GM10248 (cell line): ENCODE measurements around the gene POU6F2.

ENCODE experiments used
- CTCF ChIA-PET: fragments of 300-600 bp; sonication (Branson Sonifier 250); formaldehyde crosslinking; extraction: SDS; loops from one replicate; lab custom pipeline; 2021; ENCODE audit warnings: antibody characterized with exemption; lab: Yijun Ruan, JAX
- POLR2A ChIA-PET: fragments of 350-650 bp; sonication (Branson Sonifier 250); formaldehyde crosslinking; extraction: SDS; loops from one replicate; lab custom pipeline; 2020; ENCODE audit warnings: antibody characterized with exemption; lab: Yijun Ruan, JAX
- DNase-seq: peaks from one replicate; pipeline ENCODE4 v3.0.0; 2012; ENCODE audit errors: extremely low spot score
- TF ChIP-seq, protein P1 (sequence below): IDR thresholded peaks from 2 replicates; pipeline ENCODE4 v1.5.1; 2012; ENCODE audit warnings: mild to moderate bottlenecking, low read depth; ENCODE audit errors: extremely low read depth, missing control alignments, control extremely low read depth

Gene POU6F2

DNA sequence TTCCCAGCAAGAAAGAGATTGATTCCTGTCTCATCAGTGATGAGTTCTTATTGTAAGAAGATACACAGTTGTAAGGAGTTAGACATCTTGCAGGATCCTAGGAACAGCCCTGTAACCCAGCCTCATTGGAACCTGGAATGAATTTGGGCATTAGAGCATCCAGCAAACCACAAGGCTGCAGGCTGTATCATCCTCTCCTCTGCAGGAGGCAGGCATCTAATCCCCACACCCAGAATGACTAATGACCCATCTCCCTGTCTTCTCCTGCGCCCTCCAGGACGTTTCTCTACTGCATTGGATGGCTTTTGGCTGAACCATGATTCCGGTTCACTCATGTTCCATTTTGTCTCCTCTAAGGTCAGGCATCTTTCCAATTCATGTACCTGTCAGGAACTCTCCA lies 233.9 kb downstream of the POU6F2 start:
- no peak for DNase-seq
- TF ChIP-seq, protein P1, sequence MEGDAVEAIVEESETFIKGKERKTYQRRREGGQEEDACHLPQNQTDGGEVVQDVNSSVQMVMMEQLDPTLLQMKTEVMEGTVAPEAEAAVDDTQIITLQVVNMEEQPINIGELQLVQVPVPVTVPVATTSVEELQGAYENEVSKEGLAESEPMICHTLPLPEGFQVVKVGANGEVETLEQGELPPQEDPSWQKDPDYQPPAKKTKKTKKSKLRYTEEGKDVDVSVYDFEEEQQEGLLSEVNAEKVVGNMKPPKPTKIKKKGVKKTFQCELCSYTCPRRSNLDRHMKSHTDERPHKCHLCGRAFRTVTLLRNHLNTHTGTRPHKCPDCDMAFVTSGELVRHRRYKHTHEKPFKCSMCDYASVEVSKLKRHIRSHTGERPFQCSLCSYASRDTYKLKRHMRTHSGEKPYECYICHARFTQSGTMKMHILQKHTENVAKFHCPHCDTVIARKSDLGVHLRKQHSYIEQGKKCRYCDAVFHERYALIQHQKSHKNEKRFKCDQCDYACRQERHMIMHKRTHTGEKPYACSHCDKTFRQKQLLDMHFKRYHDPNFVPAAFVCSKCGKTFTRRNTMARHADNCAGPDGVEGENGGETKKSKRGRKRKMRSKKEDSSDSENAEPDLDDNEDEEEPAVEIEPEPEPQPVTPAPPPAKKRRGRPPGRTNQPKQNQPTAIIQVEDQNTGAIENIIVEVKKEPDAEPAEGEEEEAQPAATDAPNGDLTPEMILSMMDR: no peak
- POLR2A ChIA-PET: no interaction called here
- CTCF ChIA-PET: interaction anchor here (1.3 to 1.5 kb wide), 3 partner anchors 12 to 33 kb away, joined by 3 to 5 read pairs (median 4); no protein-coding TSS in a partner anchor

DNA sequence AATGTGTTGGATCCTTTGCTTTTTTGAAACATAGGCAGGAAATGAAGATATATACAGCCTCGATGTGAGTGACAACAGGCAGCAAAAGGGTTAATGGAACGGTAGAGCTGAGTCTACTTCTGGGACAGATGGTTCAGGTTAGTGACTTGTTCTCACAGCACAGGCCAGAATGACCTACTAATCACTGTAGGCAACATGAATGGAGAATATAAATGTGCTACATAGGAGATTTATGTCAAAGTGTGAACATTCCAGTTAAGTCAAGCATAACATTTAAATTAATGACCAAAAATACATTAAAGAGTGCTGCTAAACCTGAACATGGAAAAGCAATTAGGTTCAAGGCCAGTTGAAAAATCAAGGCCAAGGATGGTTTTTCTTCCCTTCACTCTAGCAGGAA lies 235.2 kb downstream of the POU6F2 start:
- DNase-seq: no peak
- CTCF ChIA-PET: interaction anchor here (1.5 kb wide), 1 partner anchor 14 kb away, joined by 5 read pairs; no protein-coding TSS in a partner anchor
- TF ChIP-seq, protein P1: no peak
- POLR2A ChIA-PET: no interaction called here

DNA sequence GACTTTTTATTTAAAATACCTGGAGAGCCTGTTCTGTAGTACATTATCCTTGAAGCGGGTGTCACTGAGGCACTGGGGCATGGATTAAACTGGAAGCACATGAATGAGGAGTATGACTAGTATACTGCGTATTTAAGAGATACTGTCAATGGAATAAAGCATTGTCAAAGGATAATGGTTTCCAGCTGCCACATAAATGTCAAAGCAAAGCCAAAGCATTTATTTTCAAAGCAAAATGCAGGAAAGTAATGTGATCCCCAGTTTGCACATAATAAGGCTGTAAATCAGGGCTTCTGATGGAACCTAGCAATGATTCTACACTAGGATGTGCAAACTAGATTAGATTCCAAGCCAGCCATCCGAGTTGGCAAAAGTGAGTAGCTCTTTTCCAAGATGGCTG lies 240.1 kb downstream of the POU6F2 start:
- DNase-seq: no peak
- TF ChIP-seq, protein P1: no peak
- CTCF ChIA-PET: interaction anchor here (1.5 kb wide), 1 partner anchor 9 kb away, joined by 3 read pairs; no protein-coding TSS in a partner anchor
- POLR2A ChIA-PET: no interaction called here

DNA sequence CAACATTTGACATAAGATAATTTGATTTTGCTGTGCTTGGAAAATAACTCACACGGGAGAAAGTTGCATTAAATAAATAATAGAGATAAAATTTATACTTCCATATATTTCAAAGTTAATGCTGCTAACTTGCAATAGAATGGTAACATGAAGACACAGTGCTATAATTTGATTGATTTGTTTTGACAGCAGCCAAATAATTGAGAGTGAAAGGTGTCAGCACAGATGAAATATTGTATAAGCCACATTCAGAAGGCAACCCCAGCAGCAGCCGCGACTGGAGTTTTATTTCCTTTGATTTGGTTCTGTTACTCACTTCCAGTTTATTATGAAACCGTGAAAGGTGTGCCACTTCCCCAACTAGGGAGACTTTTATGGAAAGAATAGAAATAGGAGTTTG lies 242.2 kb downstream of the POU6F2 start:
- ChIA-PET CTCF (interaction anchor here (1.1 kb wide), 1 partner anchor 15 kb away, joined by 3 read pairs; no protein-coding TSS in a partner anchor), POLR2A (no interaction called here)
- DNase-seq: no peak
- TF ChIP-seq, protein P1: no peak

DNA sequence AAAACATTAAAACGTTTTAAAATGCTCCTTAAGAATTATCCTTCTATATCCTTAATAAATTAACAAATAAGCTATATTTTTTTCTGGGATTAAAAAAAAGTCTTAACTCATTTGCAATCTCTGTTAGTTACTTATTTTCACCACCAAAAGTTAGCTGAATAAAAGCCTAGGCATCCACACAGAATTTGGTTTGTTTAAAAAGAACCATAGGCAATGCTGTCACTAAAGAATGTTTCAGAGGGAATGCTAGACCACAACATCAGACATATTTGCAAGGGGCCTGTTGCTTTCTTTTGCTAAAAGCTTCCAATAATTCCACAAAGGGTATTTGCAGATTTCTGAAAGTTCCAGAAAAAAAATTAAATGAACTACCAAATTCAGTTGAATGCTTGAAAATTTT lies 244.2 kb downstream of the POU6F2 start:
- CTCF ChIA-PET: no interaction called here
- DNase-seq: no peak
- TF ChIP-seq, protein P1: no peak
- POLR2A ChIA-PET: no interaction called here

DNA sequence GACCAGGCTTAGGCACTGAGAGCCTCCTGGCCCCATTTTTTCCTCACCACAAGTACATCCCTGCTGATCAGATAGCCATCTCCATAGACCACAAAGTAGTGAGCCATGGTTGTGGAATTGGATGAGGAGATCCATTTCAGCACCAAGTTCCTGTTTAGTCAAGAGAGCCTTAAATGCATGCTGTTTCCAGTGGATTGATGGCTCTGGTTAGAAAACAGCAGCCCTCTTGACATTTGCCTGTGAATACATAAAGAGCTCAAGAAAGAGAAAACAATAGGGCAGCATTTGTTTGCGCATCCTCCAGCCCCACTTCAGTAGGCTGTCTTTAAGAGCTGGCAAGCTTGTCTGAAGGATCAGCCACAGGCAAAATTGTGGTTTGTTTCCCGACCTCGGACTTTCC lies 251.2 kb downstream of the POU6F2 start:
- ChIA-PET POLR2A (no interaction called here), CTCF (no interaction called here)
- no peak for DNase-seq
- TF ChIP-seq, protein P1: no peak
